Neural crest cell (in vitro differentiated cells): ENCODE results near the gene GATA2. TPM values are rescaled to one million over a fixed set of nuclear protein-coding genes. Genes with fewer than 3 reads are reported as not detected.

Source experiments
- DNase-seq: peaks from one replicate; pipeline ENCODE4 v3.0.0; 2021; ENCODE audit warnings: low read depth, mixed read lengths, low spot score
- H3K27ac Mint-ChIP-seq: one replicate; pipeline ENCODE4 v1.8.0; 2021; ENCODE audit warnings: mild to moderate bottlenecking, mixed read lengths; ENCODE audit not compliant: unreplicated experiment
- H3K27me3 Mint-ChIP-seq: 2 replicates; pipeline ENCODE4 v1.8.0; 2021; ENCODE audit warnings: low read depth, mild to moderate bottlenecking, mixed read lengths
- H3K36me3 Mint-ChIP-seq: 2 replicates; pipeline ENCODE4 v1.8.0; 2021; ENCODE audit warnings: low read depth, mild to moderate bottlenecking, mixed read lengths
- H3K4me1 Mint-ChIP-seq: 2 replicates; pipeline ENCODE4 v1.8.0; 2021; ENCODE audit warnings: mixed read lengths
- H3K4me3 Mint-ChIP-seq: one replicate; pipeline ENCODE4 v1.8.0; 2021; ENCODE audit warnings: mild to moderate bottlenecking, mixed read lengths
- H3K9me3 Mint-ChIP-seq: 2 replicates; pipeline ENCODE4 v1.8.0; 2021; ENCODE audit warnings: mixed read lengths
- CTCF ChIP-seq: fragments of 200-600 bp; sonication (generic); conservative IDR thresholded peaks from 2 replicates; pipeline ENCODE4 v1.5.0; 2021; ENCODE audit warnings: antibody characterized with exemption, mild to moderate bottlenecking
- total RNA-seq: library from RNA; stranded (reverse); gene quantifications from 2 replicates; pipeline ENCODE4 v1.2.1, GENCODE V29; 2021

The GATA2 gene
- total RNA-seq, 1 donor from 2014 or later: 0.30 TPM

GRCh38 chr3:128430731-128431130 is 62.3 kb downstream of the GATA2 start:
- Mint-ChIP-seq H3K36me3 (no peaks in the 10 kb centered on the region), H3K4me3 (peak overlapping the region; percentile 66), H3K27me3 (peaks cover 81% of the 10 kb centered on the region), H3K9me3 (no peaks in the 10 kb centered on the region), H3K4me1 (peaks cover 31% of the 10 kb centered on the region), H3K27ac (no peak overlapping the region)
- no peak for TF ChIP-seq CTCF
- no peak for DNase-seq

DNA sequence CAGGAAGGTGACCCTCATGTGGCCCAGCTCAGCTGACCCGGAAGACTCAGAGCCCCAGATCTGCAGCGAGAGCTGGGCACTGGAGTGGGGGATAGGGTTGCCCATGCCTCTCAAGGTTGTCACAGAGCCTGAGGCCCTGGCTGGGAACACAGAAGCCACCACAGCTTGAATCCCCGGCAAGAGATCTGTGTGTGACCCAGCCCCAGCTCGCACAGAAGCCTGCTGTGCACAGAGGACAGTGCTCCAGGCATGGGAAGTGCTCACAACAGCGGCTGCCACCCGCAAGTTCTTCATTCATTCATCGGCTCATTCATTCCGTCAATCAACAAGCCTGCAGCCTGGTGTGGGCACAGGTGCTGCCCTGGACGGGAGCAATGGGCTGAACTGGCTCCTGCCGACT is 62.7 kb downstream of the GATA2 start:
- no peak overlapping the region for H3K27ac Mint-ChIP-seq
- H3K27me3 Mint-ChIP-seq: peaks cover 81% of the 10 kb centered on the region
- no peaks in the 10 kb centered on the region for H3K36me3 Mint-ChIP-seq
- peak overlapping the region; percentile 66 for H3K4me3 Mint-ChIP-seq
- peaks cover 31% of the 10 kb centered on the region for H3K4me1 Mint-ChIP-seq
- no peaks in the 10 kb centered on the region for H3K9me3 Mint-ChIP-seq
- no peak for TF ChIP-seq CTCF
- no peak for DNase-seq

- peaks cover 82% of the 10 kb centered on the region for H3K27me3 Mint-ChIP-seq
- H3K4me1 Mint-ChIP-seq: peaks cover 31% of the 10 kb centered on the region
- no peak for DNase-seq
- H3K9me3 Mint-ChIP-seq: no peaks in the 10 kb centered on the region
- no peaks in the 10 kb centered on the region for H3K36me3 Mint-ChIP-seq
- peak overlapping the region; percentile 66 for H3K4me3 Mint-ChIP-seq
- no peak for TF ChIP-seq CTCF
- H3K27ac Mint-ChIP-seq: no peak overlapping the region
Measured at GRCh38 chr3:128429751-128430150, 63.2 kb downstream of the GATA2 start.

Other genes starting within 250 kb of the GATA2 start
- not detected in 2 replicates for gene DNAJB8, start 26.3 kb downstream of the GATA2 start, total RNA-seq
- 158 and 166 TPM in 2 replicates for gene RPN1, start 157.6 kb upstream of the GATA2 start, total RNA-seq
- 148 and 149 TPM in 2 replicates for gene RAB7A, start 233.0 kb upstream of the GATA2 start, total RNA-seq